Measurements from ENCODE around the gene CBARP. TPM values are rescaled to one million over a fixed set of nuclear protein-coding genes. Genes with fewer than 3 reads are reported as not detected.

CBARP gene
- total and polyA plus RNA-seq, 2 of the 13 experiments (the other 11 are each of a cell fraction or from before 2014, with no cell fraction given) = 1.2 to 1.4 TPM

DNA sequence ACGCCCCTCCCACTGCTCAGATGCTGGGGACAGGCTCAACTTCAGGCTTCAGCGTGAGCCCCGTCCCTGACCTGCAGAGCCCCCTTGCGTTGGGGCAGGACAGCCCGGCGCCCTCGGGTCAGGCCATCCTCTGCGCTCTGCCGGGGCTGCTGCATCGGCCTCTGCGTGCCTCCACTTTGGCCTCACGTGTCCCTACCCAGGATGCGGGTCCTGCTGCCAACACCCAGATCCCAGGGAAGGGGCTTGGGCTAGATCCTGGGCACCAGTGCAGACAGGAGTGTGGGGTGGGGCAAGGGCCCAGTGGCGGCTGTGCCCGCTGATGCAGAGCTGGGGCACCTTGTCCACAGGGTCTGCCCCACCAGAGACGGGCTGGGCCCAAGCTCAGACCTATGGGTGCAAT, 13.0 kb downstream of the CBARP start:
- in situ Hi-C loops (cut with HindIII; ENCODE audit: extremely low pct_ligation_motif_present, low pct_unique_long_range_greater_than_20kb) = no loop called here
- ATAC-seq (no peak), FAIRE-seq (no peak), DNase-seq (ENCODE audit: low spot score) (no peak)
- peaks cover 17 to 24% of the 10 kb centered on the region in 2 experiments; a peak in 4 of 5 replicates for H3K36me3 ChIP-seq (replicated peaks in 1 of 2; ENCODE audit: control insufficient read depth in 1 of 2, insufficient read depth in 2 of 2, low read length in 2 of 2)
- H3K9me3 ChIP-seq (ENCODE audit: low read length) = no peaks in the 10 kb centered on the region
- CTCF ChIA-PET (ENCODE audit: low intra/inter-chr PET ratio, low total read pairs) = no interaction called here
- TF ChIP-seq SNRNP70 (IDR thresholded peaks at IDR 0.05; ENCODE audit: low read depth, low read length) = no peak
- H3K9ac ChIP-seq (ENCODE audit: insufficient read depth, low read depth, low read length) = no peak overlapping the region
- H2AFZ ChIP-seq (ENCODE audit: low read length) = no peak overlapping the region
- H4K20me1 ChIP-seq (ENCODE audit: insufficient read depth, low read length) = no peaks in the 10 kb centered on the region
- H3K4me3 ChIP-seq (replicated peaks in 1 of 3; ENCODE audit: insufficient read depth in 1 of 3, low read depth in 2 of 3, low read length in 3 of 3) = no peak overlapping the region
- 0 out of 2 replicates have a peak, but pooled peaks cover 8% of the 10 kb centered on the region for H3K4me1 ChIP-seq (ENCODE audit: insufficient read depth, low read length)
- no peaks in the 10 kb centered on the region for H3K79me2 ChIP-seq (ENCODE audit: insufficient read depth, low read length)
- POLR2A ChIA-PET = interaction anchor here (0.7 kb wide), 1 partner anchor 44 kb away, joined by 3 read pairs; the partner anchor contains the start of gene CIRBP
- 100% methylated on average over 1 of the region's 16 CpGs for WGBS (ENCODE audit: low lambda C conversion rate)
- no peak overlapping the region for H3K27ac ChIP-seq (ENCODE audit: extremely low read length, insufficient read depth, low read length)
- H3K27me3 ChIP-seq (ENCODE audit: control insufficient read depth in 1 of 2, insufficient read depth in 2 of 2, low read length in 2 of 2) = no peaks in the 10 kb centered on the region
- intact Hi-C loops (cut with micrococcal nuclease; ENCODE audit: unreplicated experiment) = no loop called here
- no peak overlapping the region for H3K4me2 ChIP-seq (ENCODE audit: low read depth, low read length)
- no TSS peak for BruUV-seq (replicated peaks)

DNA sequence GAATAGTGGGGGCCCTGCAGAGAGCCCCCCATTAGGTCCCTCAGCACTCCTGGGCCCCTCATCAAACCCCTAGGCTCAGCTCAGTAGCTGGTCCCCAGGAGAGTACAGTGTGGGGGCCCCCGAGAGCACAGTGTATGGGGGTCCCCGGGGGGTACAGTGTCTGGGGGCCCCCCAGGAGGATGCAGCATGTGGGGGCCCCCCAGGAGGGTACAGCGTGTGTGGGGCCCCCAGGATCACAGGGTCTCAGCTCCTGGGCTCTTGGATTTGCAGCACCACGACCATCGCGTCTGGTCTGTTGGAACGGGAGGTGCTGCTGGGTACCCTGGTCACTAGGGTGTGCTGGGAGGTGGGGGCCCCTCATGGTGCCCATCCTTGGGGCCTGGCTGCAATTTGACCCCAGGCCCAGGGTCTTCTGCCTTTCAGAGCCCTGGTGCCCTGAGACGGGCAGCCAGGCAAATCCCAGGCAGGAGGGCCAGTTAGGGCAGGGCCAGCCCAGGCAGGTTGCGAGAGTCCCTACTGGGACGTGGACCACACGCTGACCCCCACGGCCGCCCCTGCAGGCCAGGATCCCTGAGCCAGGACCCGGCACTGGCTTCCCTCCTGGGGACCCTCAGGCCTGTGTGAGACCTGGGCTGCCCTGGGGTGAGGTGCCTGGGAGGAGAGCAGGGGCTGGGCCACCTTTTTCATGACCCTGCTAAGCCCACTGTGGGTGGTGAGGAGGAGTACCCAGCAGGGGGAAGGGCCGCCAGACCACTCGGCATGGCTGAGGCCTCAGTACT, 13.6 kb downstream of the CBARP start:
- no TSS peak for BruUV-seq (replicated peaks)
- H3K36me3 ChIP-seq (replicated peaks in 1 of 2; ENCODE audit: control insufficient read depth in 1 of 2, insufficient read depth in 2 of 2, low read length in 2 of 2) = peaks cover 17 to 24% of the 10 kb centered on the region in 2 experiments; a peak in 4 of 5 replicates
- H3K4me1 ChIP-seq (ENCODE audit: insufficient read depth, low read length) = 0 out of 2 replicates have a peak, but pooled peaks cover 8% of the 10 kb centered on the region
- DNase-seq (ENCODE audit: low spot score) (no peak), FAIRE-seq (no peak), ATAC-seq (no peak)
- 93% methylated on average over 5 of the region's 16 CpGs for WGBS (ENCODE audit: low lambda C conversion rate)
- H3K27me3 ChIP-seq (ENCODE audit: control insufficient read depth in 1 of 2, insufficient read depth in 2 of 2, low read length in 2 of 2) = no peaks in the 10 kb centered on the region
- no peak overlapping the region for H3K9ac ChIP-seq (ENCODE audit: insufficient read depth, low read depth, low read length)
- H4K20me1 ChIP-seq (ENCODE audit: insufficient read depth, low read length) = no peaks in the 10 kb centered on the region
- intact Hi-C loops (cut with micrococcal nuclease; ENCODE audit: unreplicated experiment) (no loop called here), in situ Hi-C loops (cut with HindIII; ENCODE audit: extremely low pct_ligation_motif_present, low pct_unique_long_range_greater_than_20kb) (no loop called here)
- no peak overlapping the region for H3K27ac ChIP-seq (ENCODE audit: extremely low read length, insufficient read depth, low read length)
- H3K9me3 ChIP-seq (ENCODE audit: low read length) = no peaks in the 10 kb centered on the region
- H3K4me2 ChIP-seq (ENCODE audit: low read depth, low read length) = no peak overlapping the region
- no peak overlapping the region for H2AFZ ChIP-seq (ENCODE audit: low read length)
- POLR2A ChIA-PET = no interaction called here
- CTCF ChIA-PET (ENCODE audit: low intra/inter-chr PET ratio, low total read pairs) = no interaction called here
- no peak overlapping the region for H3K4me3 ChIP-seq (replicated peaks in 1 of 3; ENCODE audit: insufficient read depth in 1 of 3, low read depth in 2 of 3, low read length in 3 of 3)
- H3K79me2 ChIP-seq (ENCODE audit: insufficient read depth, low read length) = no peaks in the 10 kb centered on the region
- TF ChIP-seq ZNF883 (CRISPR knock-in tag; IDR thresholded peaks at IDR 0.05; ENCODE audit: not compliant biosample characterization) (no peak), KAT2B (IDR thresholded peaks at IDR 0.05; ENCODE audit: borderline replicate concordance, low read depth, low read length) (no peak), RBFOX2 (IDR thresholded peaks at IDR 0.05; ENCODE audit: low read depth, low read length) (peak; percentile 35; the same call in 1 of the 2 replicates), ZNF333 (CRISPR knock-in tag; IDR thresholded peaks at IDR 0.05; ENCODE audit: borderline replicate concordance) (no peak), KDM4B (CRISPR knock-in tag; IDR thresholded peaks at IDR 0.05) (no peak), HES4 (CRISPR knock-in tag; IDR thresholded peaks at IDR 0.05; ENCODE audit: borderline replicate concordance) (no peak), SKI (IDR thresholded peaks at IDR 0.05; ENCODE audit: partially characterized antibody) (no peak), ZC3H4 (CRISPR knock-in tag; IDR thresholded peaks at IDR 0.05; ENCODE audit: borderline replicate concordance) (no peak), REXO4 (CRISPR knock-in tag; IDR thresholded peaks at IDR 0.05; ENCODE audit: borderline replicate concordance) (no peak)
- TF ChIP-seq, protein P1, sequence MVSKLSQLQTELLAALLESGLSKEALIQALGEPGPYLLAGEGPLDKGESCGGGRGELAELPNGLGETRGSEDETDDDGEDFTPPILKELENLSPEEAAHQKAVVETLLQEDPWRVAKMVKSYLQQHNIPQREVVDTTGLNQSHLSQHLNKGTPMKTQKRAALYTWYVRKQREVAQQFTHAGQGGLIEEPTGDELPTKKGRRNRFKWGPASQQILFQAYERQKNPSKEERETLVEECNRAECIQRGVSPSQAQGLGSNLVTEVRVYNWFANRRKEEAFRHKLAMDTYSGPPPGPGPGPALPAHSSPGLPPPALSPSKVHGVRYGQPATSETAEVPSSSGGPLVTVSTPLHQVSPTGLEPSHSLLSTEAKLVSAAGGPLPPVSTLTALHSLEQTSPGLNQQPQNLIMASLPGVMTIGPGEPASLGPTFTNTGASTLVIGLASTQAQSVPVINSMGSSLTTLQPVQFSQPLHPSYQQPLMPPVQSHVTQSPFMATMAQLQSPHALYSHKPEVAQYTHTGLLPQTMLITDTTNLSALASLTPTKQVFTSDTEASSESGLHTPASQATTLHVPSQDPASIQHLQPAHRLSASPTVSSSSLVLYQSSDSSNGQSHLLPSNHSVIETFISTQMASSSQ (IDR thresholded peaks at IDR 0.05; ENCODE audit: low read depth) = no peak
- TF ChIP-seq, protein P1 (CRISPR knock-in tag; IDR thresholded peaks at IDR 0.05; ENCODE audit: borderline replicate concordance) = no peak
